OCI-LY7 (cell line): Measurements from ENCODE around the gene ERP44. TPM values are rescaled to one million over a fixed set of nuclear protein-coding genes. Genes with fewer than 3 reads are reported as not detected.

Experiments
- BruUV-seq: library from RNA; stranded (reverse); fragments of 400-500 nt; replicated peaks from 2 replicates; lab custom pipeline; 2021; lab: Mats Ljungman, UMichigan
- CTCF ChIA-PET: fragments of 300-600 bp; sonication (Branson Sonifier 250); formaldehyde crosslinking; loops from one replicate; lab custom pipeline; 2022; ENCODE audit warnings: antibody characterized with exemption; ENCODE audit not compliant: unreplicated experiment; lab: Charles Lee
- POLR2A ChIA-PET: fragments of 300-600 bp; sonication (Branson Sonifier 250); formaldehyde crosslinking; loops from one replicate; lab custom pipeline; 2022; ENCODE audit warnings: antibody characterized with exemption; lab: Charles Lee
- DNase-seq: peaks from one replicate; pipeline ENCODE4 v3.0.0-alpha.2; 2015; ENCODE audit warnings: low spot score
- H2AFZ ChIP-seq: fragments of 200-600 bp; sonication (generic), shearing (Covaris generic); 2 replicates; pipeline ENCODE4 v1.6.1; 2014; ENCODE audit warnings: mild to moderate bottlenecking, antibody characterized with exemption, low read length, moderate library complexity
- H3K27ac ChIP-seq: fragments of 200-600 bp; sonication (generic); 2 replicates; pipeline ENCODE4 v1.5.1; 2014; ENCODE audit warnings: mixed run types, low read depth, mild to moderate bottlenecking, moderate library complexity, low read length, inconsistent platforms; ENCODE audit not compliant: poor library complexity, severe bottlenecking
- H3K36me3 ChIP-seq: fragments of 200-600 bp; sonication (generic); 2 replicates; pipeline ENCODE4 v1.6.1; 2014; ENCODE audit warnings: mild to moderate bottlenecking, antibody characterized with exemption, low read length, moderate library complexity, mixed read lengths; ENCODE audit not compliant: insufficient read depth
- H3K4me1 ChIP-seq: fragments of 200-600 bp; sonication (generic); 2 replicates; pipeline ENCODE4 v1.5.1; 2014; ENCODE audit warnings: mild to moderate bottlenecking, low read length; ENCODE audit not compliant: insufficient read depth, poor library complexity, severe bottlenecking
- H3K4me2 ChIP-seq: fragments of 200-600 bp; sonication (generic); 2 replicates; pipeline ENCODE4 v1.6.1; 2014; ENCODE audit warnings: mild to moderate bottlenecking, low read length
- H3K4me3 ChIP-seq: fragments of 200-600 bp; sonication (generic); 2 replicates; pipeline ENCODE4 v1.5.1; 2014; ENCODE audit warnings: mild to moderate bottlenecking, low read depth, low read length; ENCODE audit not compliant: poor library complexity, severe bottlenecking
- H3K79me2 ChIP-seq: fragments of 200-600 bp; sonication (generic); 2 replicates; pipeline ENCODE4 v1.6.1; 2016; ENCODE audit warnings: low read depth, mild to moderate bottlenecking, low read length, moderate library complexity, mixed read lengths; ENCODE audit not compliant: insufficient read depth
- H3K9me2 ChIP-seq: fragments of 200-600 bp; sonication (generic); 2 replicates; pipeline ENCODE4 v1.6.1; 2016; ENCODE audit warnings: mild to moderate bottlenecking, low read length, mixed read lengths; ENCODE audit not compliant: insufficient read depth
- H3K9me3 ChIP-seq: fragments of 200-600 bp; sonication (generic); 2 replicates; pipeline ENCODE4 v1.6.1; 2014; ENCODE audit warnings: mild to moderate bottlenecking, mixed run types, low read length, mixed read lengths
- H4K20me1 ChIP-seq: fragments of 200-600 bp; sonication (generic); 2 replicates; pipeline ENCODE4 v1.6.1; 2014; ENCODE audit warnings: mild to moderate bottlenecking, antibody characterized with exemption, low read length, moderate library complexity, mixed read lengths; ENCODE audit not compliant: insufficient read depth
- EZH2phosphoT487 ChIP-seq: fragments of 200-600 bp; sonication (generic); IDR thresholded peaks from 2 replicates; pipeline ENCODE4 v1.6.1; 2018; ENCODE audit warnings: low read depth, borderline replicate concordance, mild to moderate bottlenecking, mixed run types, antibody characterized with exemption, low read length, moderate library complexity, mixed read lengths
- intact Hi-C: fragments of 100-400 bp; cut with micrococcal nuclease; formaldehyde crosslinking; loops from one replicate; pipeline ENCODE4 v1.10.0; 2022; ENCODE audit not compliant: unreplicated experiment
- total RNA-seq, 2 experiments: library from RNA; depleted of rRNA in 1 of 2; stranded (reverse); fragments of >200 nt in 1 of 2; shearing (Covaris generic) in 1 of 2; gene quantifications; 2 replicates each; pipeline ENCODE4 v1.2.3, GENCODE V29; 2014 to 2022
- TF ChIP-seq, protein P1 (sequence below): fragments of 200-600 bp; sonication (generic); conservative IDR thresholded peaks from 2 replicates; pipeline ENCODE4 v1.5.1; 2014; ENCODE audit warnings: mild to moderate bottlenecking, antibody characterized with exemption, low read length, moderate library complexity, mixed read lengths

ERP44 gene
- total RNA-seq, 2 experiments from 2014 or later, result 19.3 to 28.1 TPM

DNA sequence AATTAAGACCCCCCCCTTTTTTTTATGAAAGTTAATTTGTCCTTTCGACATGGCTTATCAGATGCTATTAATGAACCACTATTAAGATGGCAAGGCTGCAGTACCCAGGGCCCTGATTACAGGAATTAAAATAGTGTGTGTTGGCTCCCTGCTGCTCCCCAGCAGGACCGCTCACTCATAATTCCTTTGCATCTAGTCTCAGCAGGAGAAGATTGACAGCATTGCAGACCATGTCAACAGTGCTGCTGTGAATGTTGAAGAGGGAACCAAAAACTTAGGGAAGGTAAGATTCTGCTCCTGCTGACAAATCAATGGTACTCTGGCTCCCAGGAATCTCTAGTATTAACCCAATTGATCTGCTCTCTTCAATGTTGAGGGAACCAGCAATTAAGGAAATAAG lies 131.3 kb downstream of the ERP44 start:
- Histone ChIP-seq H3K27ac (no peak overlapping the region), H3K4me2 (no peak overlapping the region), H3K9me3 (no peaks in the 10 kb centered on the region), H3K4me1 (no peaks in the 10 kb centered on the region), H3K79me2 (no peaks in the 10 kb centered on the region), H4K20me1 (no peaks in the 10 kb centered on the region), H3K9me2 (no peaks in the 10 kb centered on the region), H3K4me3 (no peak overlapping the region), H2AFZ (no peak overlapping the region), H3K36me3 (peaks cover 12% of the 10 kb centered on the region; the same call in 1 of the 2 replicates)
- ChIA-PET POLR2A (interaction anchor here (0.7 kb wide), 1 partner anchor 936 kb away, joined by 3 read pairs; no protein-coding TSS in a partner anchor), CTCF (no interaction called here)
- intact Hi-C loops, result no loop called here
- no peak for DNase-seq
- TF ChIP-seq, protein P1, sequence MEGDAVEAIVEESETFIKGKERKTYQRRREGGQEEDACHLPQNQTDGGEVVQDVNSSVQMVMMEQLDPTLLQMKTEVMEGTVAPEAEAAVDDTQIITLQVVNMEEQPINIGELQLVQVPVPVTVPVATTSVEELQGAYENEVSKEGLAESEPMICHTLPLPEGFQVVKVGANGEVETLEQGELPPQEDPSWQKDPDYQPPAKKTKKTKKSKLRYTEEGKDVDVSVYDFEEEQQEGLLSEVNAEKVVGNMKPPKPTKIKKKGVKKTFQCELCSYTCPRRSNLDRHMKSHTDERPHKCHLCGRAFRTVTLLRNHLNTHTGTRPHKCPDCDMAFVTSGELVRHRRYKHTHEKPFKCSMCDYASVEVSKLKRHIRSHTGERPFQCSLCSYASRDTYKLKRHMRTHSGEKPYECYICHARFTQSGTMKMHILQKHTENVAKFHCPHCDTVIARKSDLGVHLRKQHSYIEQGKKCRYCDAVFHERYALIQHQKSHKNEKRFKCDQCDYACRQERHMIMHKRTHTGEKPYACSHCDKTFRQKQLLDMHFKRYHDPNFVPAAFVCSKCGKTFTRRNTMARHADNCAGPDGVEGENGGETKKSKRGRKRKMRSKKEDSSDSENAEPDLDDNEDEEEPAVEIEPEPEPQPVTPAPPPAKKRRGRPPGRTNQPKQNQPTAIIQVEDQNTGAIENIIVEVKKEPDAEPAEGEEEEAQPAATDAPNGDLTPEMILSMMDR, result no peak
- no peak for TF ChIP-seq EZH2phosphoT487
- no TSS peak for BruUV-seq

DNA sequence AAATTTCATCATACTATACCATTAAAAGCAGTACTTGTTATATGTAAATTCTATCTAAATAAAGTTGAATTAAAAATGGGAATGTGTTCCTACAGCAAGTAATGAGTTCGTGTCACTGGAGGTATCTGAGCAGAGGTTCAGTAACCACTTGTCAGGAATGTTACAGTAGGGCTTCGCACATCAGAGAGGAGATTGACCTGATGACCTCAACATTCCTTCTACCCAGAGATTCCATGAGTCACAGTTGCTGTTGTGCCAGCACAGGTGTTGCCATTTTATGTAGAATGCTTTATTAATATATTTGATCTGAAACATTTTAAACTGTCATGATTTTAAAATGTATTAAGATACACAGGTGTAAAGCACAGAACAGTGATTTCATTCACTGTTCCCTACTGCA lies 132.1 kb downstream of the ERP44 start:
- TF ChIP-seq EZH2phosphoT487, result no peak
- TF ChIP-seq, protein P1, result no peak
- H3K27ac ChIP-seq, result no peak overlapping the region
- no peaks in the 10 kb centered on the region for H3K4me1 ChIP-seq
- peaks cover 12% of the 10 kb centered on the region; the same call in 1 of the 2 replicates for H3K36me3 ChIP-seq
- CTCF ChIA-PET, result no interaction called here
- no TSS peak for BruUV-seq
- H3K9me3 ChIP-seq, result no peaks in the 10 kb centered on the region
- H3K9me2 ChIP-seq, result no peaks in the 10 kb centered on the region
- no peak for DNase-seq
- H3K4me2 ChIP-seq, result no peak overlapping the region
- no peak overlapping the region for H3K4me3 ChIP-seq
- POLR2A ChIA-PET, result no interaction called here
- H2AFZ ChIP-seq, result no peak overlapping the region
- no peaks in the 10 kb centered on the region for H4K20me1 ChIP-seq
- no peaks in the 10 kb centered on the region for H3K79me2 ChIP-seq
- intact Hi-C loops, result no loop called here

DNA sequence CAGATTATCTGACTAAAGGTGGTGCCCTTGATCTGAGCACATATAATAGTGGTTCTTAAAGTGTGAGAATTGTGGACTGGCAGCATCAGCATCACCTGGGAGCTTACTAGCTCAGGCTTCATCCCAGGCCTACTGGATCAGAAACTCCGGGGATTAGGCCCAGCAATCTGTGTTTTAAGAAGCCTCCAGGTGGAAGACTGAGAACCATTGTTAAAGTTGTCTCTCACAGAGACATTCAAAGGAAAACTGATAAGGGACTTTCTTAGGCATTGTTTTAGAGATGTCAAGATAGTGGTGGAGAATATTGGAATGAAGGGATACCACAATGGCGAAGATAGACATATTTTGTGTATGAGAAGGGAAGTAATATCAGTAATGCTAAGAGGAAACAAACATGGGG lies 132.8 kb downstream of the ERP44 start:
- POLR2A ChIA-PET, result no interaction called here
- Histone ChIP-seq H3K79me2 (no peaks in the 10 kb centered on the region), H3K9me2 (no peaks in the 10 kb centered on the region), H3K27ac (no peak overlapping the region), H3K4me3 (no peak overlapping the region), H3K4me1 (no peaks in the 10 kb centered on the region), H2AFZ (no peak overlapping the region), H3K36me3 (peaks cover 12% of the 10 kb centered on the region; the same call in 1 of the 2 replicates), H4K20me1 (no peaks in the 10 kb centered on the region), H3K4me2 (no peak overlapping the region), H3K9me3 (no peaks in the 10 kb centered on the region)
- intact Hi-C loops, result no loop called here
- CTCF ChIA-PET, result no interaction called here
- TF ChIP-seq, protein P1, result no peak
- no peak for TF ChIP-seq EZH2phosphoT487
- BruUV-seq, result no TSS peak
- DNase-seq, result no peak
